HUES48 (cell line): Measurements from ENCODE around the gene FOXB1.

Experiments used
- H3K27ac ChIP-seq: one replicate; pipeline ENCODE4 v1.7.0; 2013; ENCODE audit warnings: low read depth, low read length, inconsistent platforms
- H3K27me3 ChIP-seq: 2 replicates; pipeline ENCODE4 v1.6.1; 2013; ENCODE audit warnings: mild to moderate bottlenecking, low read length; ENCODE audit not compliant: control insufficient read depth, insufficient read depth
- H3K36me3 ChIP-seq: 2 replicates; pipeline ENCODE4 v1.6.1; 2013; ENCODE audit warnings: low read length; ENCODE audit not compliant: control insufficient read depth, insufficient read depth
- H3K4me1 ChIP-seq: 2 replicates; pipeline ENCODE4 v1.6.1; 2013; ENCODE audit warnings: mild to moderate bottlenecking, low read length; ENCODE audit not compliant: control insufficient read depth, insufficient read depth
- H3K4me3 ChIP-seq: 2 replicates; pipeline ENCODE4 v1.5.1; 2013; ENCODE audit warnings: mild to moderate bottlenecking, low read depth, low read length
- H3K9ac ChIP-seq: 2 replicates; pipeline ENCODE4 v1.6.1; 2013; ENCODE audit warnings: mild to moderate bottlenecking, low read depth, low read length, moderate library complexity
- H3K9me3 ChIP-seq: 2 replicates; pipeline ENCODE4 v1.6.1; 2013; ENCODE audit warnings: low read length; ENCODE audit not compliant: control insufficient read depth, insufficient read depth

Gene FOXB1

DNA sequence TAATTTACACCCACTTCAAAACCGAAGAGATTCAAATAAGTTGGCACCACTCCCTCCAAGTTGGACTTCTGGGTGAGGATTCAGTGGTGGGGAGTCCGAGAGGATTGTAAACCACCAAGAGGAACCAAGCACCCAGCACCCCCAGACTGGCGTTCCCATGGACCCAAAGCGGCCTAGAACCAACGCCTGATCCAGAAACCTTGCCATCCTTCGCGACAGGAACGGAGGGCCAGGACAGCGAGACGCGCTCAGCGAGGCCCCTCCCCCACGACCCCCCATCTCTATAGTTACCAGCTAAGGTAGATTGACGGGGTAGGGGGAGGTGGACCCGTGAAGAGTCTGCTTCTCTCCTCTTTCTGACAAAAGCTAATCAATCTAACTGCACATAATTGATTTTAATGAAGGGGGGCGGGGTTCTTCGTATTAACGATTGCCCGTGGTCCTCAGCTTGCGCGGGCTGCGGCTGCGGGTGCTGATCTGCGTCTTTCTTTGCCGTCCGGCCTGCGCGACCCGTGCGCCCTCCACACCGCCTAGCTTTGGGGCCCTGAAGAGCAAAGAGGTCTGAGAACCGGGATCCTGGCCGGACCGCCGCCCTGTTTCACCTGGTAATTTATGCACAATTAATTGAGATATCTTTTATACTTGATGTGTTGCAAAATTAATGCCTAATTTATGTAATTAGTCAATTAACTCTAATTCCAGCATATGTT lies 10.9 kb upstream of the FOXB1 start:
- Histone ChIP-seq H3K36me3 (no peaks in the 10 kb centered on the region), H3K27me3 (peaks cover 16% of the 10 kb centered on the region), H3K9ac (no peak overlapping the region), H3K9me3 (no peaks in the 10 kb centered on the region), H3K4me1 (peaks cover 25% of the 10 kb centered on the region), H3K4me3 (no peak overlapping the region), H3K27ac (no peak overlapping the region)

GRCh38 chr15:59993950-59994401 lies 10.1 kb upstream of the FOXB1 start:
- no peaks in the 10 kb centered on the region for H3K36me3 ChIP-seq
- peak overlapping the region; percentile 27; the same call in 1 of the 2 replicates for H3K9ac ChIP-seq
- peaks cover 33% of the 10 kb centered on the region for H3K4me1 ChIP-seq
- peak overlapping the region; percentile 68 for H3K4me3 ChIP-seq
- no peak overlapping the region for H3K27ac ChIP-seq
- H3K9me3 ChIP-seq = no peaks in the 10 kb centered on the region
- peaks cover 20% of the 10 kb centered on the region for H3K27me3 ChIP-seq

GRCh38 chr15:59994526-59994887 lies 9.6 kb upstream of the FOXB1 start:
- Histone ChIP-seq H3K36me3 (no peaks in the 10 kb centered on the region), H3K9ac (peak overlapping the region; percentile 61), H3K27me3 (peaks cover 26% of the 10 kb centered on the region), H3K4me1 (peaks cover 37% of the 10 kb centered on the region), H3K9me3 (no peaks in the 10 kb centered on the region), H3K27ac (no peak overlapping the region), H3K4me3 (peak overlapping the region; percentile 68)

DNA sequence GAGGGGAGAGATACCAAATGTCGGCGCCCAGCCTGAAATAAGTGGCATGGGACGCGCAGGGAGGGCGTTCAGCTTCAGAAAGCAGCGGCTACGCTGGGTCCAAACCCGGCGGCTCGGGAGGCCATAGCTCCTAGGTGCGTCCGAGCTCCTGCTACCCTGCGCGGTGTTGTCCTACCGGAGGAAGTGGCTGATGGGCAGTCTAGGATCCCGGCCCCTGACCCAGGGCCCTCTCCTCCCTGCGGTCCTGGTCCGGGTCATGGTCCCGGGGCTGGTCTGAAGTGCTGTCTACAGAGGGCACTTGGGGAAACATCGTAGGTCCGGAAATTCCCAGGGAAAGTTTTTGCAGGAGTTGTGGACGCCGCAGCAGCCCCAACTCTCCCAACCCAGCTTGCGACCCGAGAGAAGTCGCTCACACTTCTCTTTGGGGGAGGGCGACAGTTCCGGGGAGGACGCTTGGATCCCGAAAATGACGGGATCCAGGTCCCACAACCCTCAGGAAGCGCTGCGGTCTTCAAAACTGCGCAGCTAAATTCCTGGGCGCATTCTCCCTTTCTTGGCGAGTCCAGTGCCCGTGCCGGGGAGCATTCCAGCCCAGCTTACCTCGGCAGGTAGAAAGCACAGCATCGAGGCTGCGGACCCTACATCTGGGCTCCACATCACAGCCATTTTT lies 9.1 kb upstream of the FOXB1 start:
- peak overlapping the region; percentile 79 for H3K27ac ChIP-seq
- peaks cover 37% of the 10 kb centered on the region for H3K4me1 ChIP-seq
- no peaks in the 10 kb centered on the region for H3K9me3 ChIP-seq
- H3K27me3 ChIP-seq = peaks cover 31% of the 10 kb centered on the region
- peak overlapping the region; percentile 68 for H3K4me3 ChIP-seq
- H3K36me3 ChIP-seq = no peaks in the 10 kb centered on the region
- peak overlapping the region; percentile 61 for H3K9ac ChIP-seq

- Histone ChIP-seq H3K4me3 (peak overlapping the region; percentile 68), H3K4me1 (peaks cover 40% of the 10 kb centered on the region), H3K36me3 (no peaks in the 10 kb centered on the region), H3K9ac (peak overlapping the region; percentile 61), H3K9me3 (no peaks in the 10 kb centered on the region), H3K27ac (peak overlapping the region; percentile 79), H3K27me3 (peaks cover 36% of the 10 kb centered on the region)
Observed at GRCh38 chr15:59995568-59996297, 8.4 kb upstream of the FOXB1 start.

DNA sequence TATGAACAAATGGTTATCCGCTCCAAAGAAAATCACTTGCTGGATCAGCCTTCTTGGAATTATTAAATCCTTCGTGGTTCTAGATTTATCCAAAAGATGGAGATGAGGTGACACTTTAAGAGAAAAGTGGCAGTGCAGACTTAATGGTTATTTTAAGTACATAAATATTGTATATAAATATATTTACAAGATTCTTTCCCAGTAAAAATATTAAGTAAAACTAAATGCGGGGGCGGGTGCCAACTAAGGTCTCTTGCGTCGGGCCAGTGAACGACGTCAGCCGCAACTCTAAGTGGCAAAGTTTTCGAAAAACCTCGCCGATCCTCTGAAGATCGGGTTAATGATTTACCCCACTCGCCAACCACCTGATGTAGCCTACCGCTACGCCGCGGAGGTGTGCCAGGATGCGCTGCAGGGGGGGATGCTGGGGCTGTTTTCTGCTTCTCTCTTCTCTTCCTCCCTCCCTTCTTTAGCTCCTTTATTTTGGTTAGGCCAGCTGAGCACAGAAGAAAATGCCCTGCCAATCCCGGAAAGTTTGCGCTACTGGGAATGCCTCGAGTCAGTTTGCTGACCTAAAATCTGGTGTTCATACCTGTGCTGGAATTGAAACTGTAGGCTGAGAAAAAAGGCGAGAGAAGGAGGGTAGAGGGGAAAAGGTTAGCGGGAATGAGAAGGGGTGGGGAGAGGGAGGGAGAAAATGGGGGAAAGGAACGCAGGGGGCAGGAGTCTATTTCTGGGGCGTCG lies 7.6 kb upstream of the FOXB1 start:
- peaks cover 43% of the 10 kb centered on the region for H3K4me1 ChIP-seq
- H3K9ac ChIP-seq = 0 out of 2 replicates have a peak overlapping the region, but pooled peaks have one; percentile 14

GRCh38 chr15:59997070-59997701 lies 6.9 kb upstream of the FOXB1 start:
- H3K4me3 ChIP-seq = peak overlapping the region; percentile 68
- peaks cover 48% of the 10 kb centered on the region for H3K4me1 ChIP-seq
- H3K9ac ChIP-seq = 0 out of 2 replicates have a peak overlapping the region, but pooled peaks have one; percentile 32

More for the DNA sequence above, 7.6 kb upstream of the FOXB1 start:
- H3K4me3 ChIP-seq = peak overlapping the region; percentile 68
- H3K9me3 ChIP-seq = no peaks in the 10 kb centered on the region
- no peaks in the 10 kb centered on the region for H3K36me3 ChIP-seq
- H3K27me3 ChIP-seq = peaks cover 44% of the 10 kb centered on the region
- H3K27ac ChIP-seq = peak overlapping the region; percentile 91

DNA sequence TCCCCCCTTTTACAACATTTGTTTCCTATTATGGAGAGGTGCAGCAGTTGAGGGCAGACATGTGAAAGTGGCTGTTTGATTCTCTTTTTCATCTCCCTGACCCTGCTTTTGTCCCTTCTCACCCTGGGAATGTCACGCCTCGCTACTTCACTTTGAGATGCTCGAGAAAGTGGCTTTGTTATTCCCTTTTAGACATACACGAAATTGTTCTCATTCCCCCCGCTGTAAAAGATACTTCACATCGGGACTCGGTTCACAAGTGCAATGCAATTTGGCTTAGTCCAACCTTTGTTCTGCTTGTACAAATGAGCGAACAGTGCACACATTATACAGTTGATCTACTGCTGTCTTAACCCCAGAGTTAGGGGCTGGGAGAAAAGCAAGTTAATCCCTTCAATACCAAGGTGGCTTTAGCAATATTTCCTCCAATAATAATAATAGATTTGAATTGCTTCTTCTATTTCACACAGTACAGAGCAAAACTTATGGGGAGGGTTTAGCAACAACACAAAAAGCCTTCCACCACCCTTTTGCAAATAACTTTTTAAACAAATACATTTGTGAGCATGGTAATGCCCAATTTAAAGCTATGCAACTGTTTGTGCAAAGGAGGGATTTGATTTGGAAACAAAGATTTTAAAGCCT lies 5.7 kb upstream of the FOXB1 start:
- Histone ChIP-seq H3K4me1 (peaks cover 54% of the 10 kb centered on the region), H3K27me3 (peaks cover 58% of the 10 kb centered on the region), H3K4me3 (peak overlapping the region; percentile 68), H3K9me3 (no peaks in the 10 kb centered on the region), H3K9ac (no peak overlapping the region), H3K27ac (peak overlapping the region; percentile 91), H3K36me3 (no peaks in the 10 kb centered on the region)

More at GRCh38 chr15:59997070-59997701, 6.9 kb upstream of the FOXB1 start:
- peaks cover 51% of the 10 kb centered on the region for H3K27me3 ChIP-seq
- H3K36me3 ChIP-seq = no peaks in the 10 kb centered on the region
- peak overlapping the region; percentile 91 for H3K27ac ChIP-seq
- H3K9me3 ChIP-seq = no peaks in the 10 kb centered on the region

DNA sequence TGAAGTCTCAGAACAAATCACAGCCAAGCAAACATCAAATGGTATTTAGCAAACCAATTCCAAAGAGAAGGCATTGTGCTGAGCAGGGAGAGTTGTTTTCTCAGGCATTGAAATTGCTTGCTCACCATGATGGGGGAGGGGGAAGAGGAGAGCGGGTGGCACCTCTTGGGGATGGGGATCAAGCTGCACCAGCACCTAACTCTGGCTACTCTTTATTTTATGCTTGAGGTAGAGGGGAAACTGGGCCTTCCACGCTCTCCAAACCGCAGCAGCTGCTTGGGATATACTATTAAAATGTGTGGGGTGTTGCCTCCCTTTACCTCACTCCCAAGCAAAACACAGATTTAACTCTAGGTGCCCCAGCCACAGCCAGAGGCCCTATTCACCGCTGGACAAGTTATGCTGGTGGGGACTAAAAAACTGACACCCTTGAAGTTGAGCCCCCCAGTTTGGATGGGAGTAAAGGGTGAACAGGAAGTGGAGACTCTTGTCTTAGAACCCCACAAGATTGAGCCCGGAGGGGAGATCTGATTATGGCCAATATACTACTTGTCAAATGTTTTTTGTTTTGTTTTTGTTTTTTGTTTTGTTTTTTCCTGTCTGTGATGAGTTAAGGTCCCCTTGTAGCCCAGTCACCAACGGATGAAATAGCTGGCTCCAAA lies 5.0 kb upstream of the FOXB1 start:
- no peak overlapping the region for H3K9ac ChIP-seq
- H3K27ac ChIP-seq = peak overlapping the region; percentile 91
- H3K4me1 ChIP-seq = peaks cover 50% of the 10 kb centered on the region
- peaks cover 63% of the 10 kb centered on the region for H3K27me3 ChIP-seq
- no peaks in the 10 kb centered on the region for H3K9me3 ChIP-seq
- peak overlapping the region; percentile 68 for H3K4me3 ChIP-seq
- no peaks in the 10 kb centered on the region for H3K36me3 ChIP-seq
